HepG2 (cell line): ENCODE measurements around the gene FAM43B. TPM values are rescaled to one million over a fixed set of nuclear protein-coding genes. Genes with fewer than 3 reads are reported as not detected.
A peak's percentile ranks its signal among the peaks of the same experiment; 100 is the strongest.

ENCODE experiments used
- ATAC-seq: fragments of 200-7000 bp; cut with Tn5 transposase; 3 replicates; pipeline ENCODE4 v1.9.1; 2020; ENCODE audit warnings: mild to moderate bottlenecking, moderate library complexity
- BruUV-seq: library from RNA; stranded (reverse); fragments of 400-500 nt; replicated peaks from 2 replicates; lab custom pipeline; 2021; lab: Mats Ljungman, UMichigan
- CTCF ChIA-PET: fragments of 300-600 bp; formaldehyde crosslinking; extraction: SDS; loops from one replicate; lab custom pipeline; 2021; ENCODE audit warnings: low total read pairs, inconsistent platforms, low intra/inter-chr PET ratio; lab: Yijun Ruan, JAX
- POLR2A ChIA-PET: fragments of 350-600 bp; sonication (Branson Sonifier 250); formaldehyde crosslinking; loops from one replicate; lab custom pipeline; 2020; ENCODE audit warnings: antibody characterized with exemption, inconsistent platforms; lab: Yijun Ruan, JAX
- DNase-seq: peaks from one replicate; pipeline ENCODE4 v3.0.0-alpha.2; 2015; ENCODE audit warnings: low spot score
- FAIRE-seq: peaks from 3 replicates; lab custom pipeline; 2011; peaks lifted over from hg19 to GRCh38; lab: Jason Lieb, UNC
- H2AFZ ChIP-seq: one replicate; pipeline ENCODE4 v1.6.1; 2011; ENCODE audit warnings: low read length, inconsistent platforms
- H3K27ac ChIP-seq: fragments of 300-600 bp; 3 replicates; pipeline ENCODE4 v1.8.0; 2011; ENCODE audit warnings: mixed run types, mild to moderate bottlenecking, mixed read lengths, low read length, inconsistent platforms; ENCODE audit not compliant: insufficient read depth; ENCODE audit errors: extremely low read length
- H3K27me3 ChIP-seq, 2 experiments: fragments of 200-600 bp in 1 of 2; 2 replicates in 1 of 2; 3 replicates in 1 of 2; pipeline versions ENCODE4 v1.6.0 to v1.8.0; 2011; ENCODE audit warnings: low read length in 2 of 2, mild to moderate bottlenecking in 2 of 2, moderate library complexity in 2 of 2, inconsistent platforms in 1 of 2; ENCODE audit not compliant: insufficient read depth in 2 of 2, control insufficient read depth in 1 of 2
- H3K36me3 ChIP-seq, 2 experiments: fragments of 200-600 bp in 1 of 2; replicated peaks in 1 of 2; 2 replicates in 1 of 2; 3 replicates in 1 of 2; pipeline versions ENCODE4 v1.5.1 to v1.8.0; 2011; ENCODE audit warnings: low read length in 2 of 2, inconsistent platforms in 1 of 2; ENCODE audit not compliant: insufficient read depth in 2 of 2, control insufficient read depth in 1 of 2
- H3K4me1 ChIP-seq: 2 replicates; pipeline ENCODE4 v1.5.1; 2012; ENCODE audit warnings: low read length, inconsistent platforms; ENCODE audit not compliant: insufficient read depth
- H3K4me2 ChIP-seq: 2 replicates; pipeline ENCODE4 v1.6.0; 2011; ENCODE audit warnings: low read depth, low read length, inconsistent platforms
- H3K4me3 ChIP-seq, 3 experiments: fragments of 200-600 bp in 1 of 3; sonication (generic), shearing (Covaris generic) in 1 of 3; replicated peaks in 1 of 3; 2 replicates each; pipeline ENCODE4 v1.5.1; 2011 to 2016; ENCODE audit warnings: low read length in 3 of 3, inconsistent platforms in 2 of 3, low read depth in 2 of 3, mild to moderate bottlenecking in 2 of 3, control low read depth in 1 of 3, mixed read lengths in 1 of 3; ENCODE audit not compliant: insufficient read depth in 1 of 3
- H3K79me2 ChIP-seq: one replicate; pipeline ENCODE4 v1.6.1; 2011; ENCODE audit warnings: low read length, inconsistent platforms; ENCODE audit not compliant: insufficient read depth
- H3K9ac ChIP-seq: 2 replicates; pipeline ENCODE4 v1.6.0; 2011; ENCODE audit warnings: mild to moderate bottlenecking, low read depth, low read length, inconsistent platforms; ENCODE audit not compliant: insufficient read depth
- H3K9me3 ChIP-seq: 2 replicates; pipeline ENCODE4 v1.5.1; 2012; ENCODE audit warnings: mild to moderate bottlenecking, low read length
- H4K20me1 ChIP-seq: 2 replicates; pipeline ENCODE4 v1.6.0; 2011; ENCODE audit warnings: inconsistent platforms, mild to moderate bottlenecking, low read length, moderate library complexity; ENCODE audit not compliant: insufficient read depth
- ETS1 ChIP-seq: sonication (generic); formaldehyde crosslinking; IDR thresholded peaks from 2 replicates; pipeline ENCODE4 v1.4.0; 2020; ENCODE audit warnings: missing genetic modification reagents
- FOSL2 ChIP-seq: sonication (generic); formaldehyde crosslinking; IDR thresholded peaks from 2 replicates; pipeline ENCODE4 v1.4.0; 2020; ENCODE audit warnings: missing genetic modification reagents
- FOXA1 ChIP-seq, 2 experiments: fragments of 450-650 bp in 1 of 2; sonication (generic) in 1 of 2; formaldehyde crosslinking in 1 of 2; IDR thresholded peaks; 2 replicates each; pipeline versions ENCODE4 v1.4.0 to v1.6.1; 2016 to 2020; ENCODE audit warnings: missing genetic modification reagents in 1 of 2
- SIX1 ChIP-seq: sonication (generic); formaldehyde crosslinking; IDR thresholded peaks from 2 replicates; pipeline ENCODE4 v1.4.0; 2020; ENCODE audit warnings: missing genetic modification reagents, borderline replicate concordance
- SYNCRIP ChIP-seq: fragments of 200-400 bp; formaldehyde crosslinking; IDR thresholded peaks from 2 replicates; pipeline ENCODE4 v1.6.1; 2018; ENCODE audit warnings: mild to moderate bottlenecking, low read depth, low read length; ENCODE audit not compliant: insufficient read depth
- ZFP82 ChIP-seq: sonication (generic); formaldehyde crosslinking; IDR thresholded peaks from 2 replicates; pipeline ENCODE4 v1.5.1; 2020; ENCODE audit warnings: mild to moderate bottlenecking, missing genetic modification reagents, borderline replicate concordance
- ZNF614 ChIP-seq: IDR thresholded peaks from 2 replicates; pipeline ENCODE4 v1.6.1; 2018; ENCODE audit warnings: missing biosample characterization, missing genetic modification reagents, inconsistent platforms, borderline replicate concordance
- WGBS: methylation state at CpG from one replicate; pipeline ENCODE4 v1.1.6; 2017; ENCODE audit warnings: low lambda C conversion rate; 5-methylcytosine and 5-hydroxymethylcytosine counted together
- in situ Hi-C: cut with HindIII; loops from 2 replicates; pipeline ENCODE4 v1.10.0; 2017; ENCODE audit warnings: low pct_unique_long_range_greater_than_20kb; ENCODE audit not compliant: extremely low pct_ligation_motif_present
- intact Hi-C: fragments of 100-400 bp; cut with micrococcal nuclease; formaldehyde crosslinking; loops from one replicate; pipeline ENCODE4 v1.10.0; 2022; ENCODE audit not compliant: unreplicated experiment
- polyA plus RNA-seq, 8 experiments: library from polyadenylated mRNA; depleted of rRNA in 3 of 8; stranded (reverse) in 7 of 8; unstranded in 1 of 8; fragments of >200 nt; fragmentation: Illumina TruSeq in 4 of 8; extraction: Trizol in 4 of 8; gene quantifications; 2 replicates each; pipeline versions ENCODE4 v1.2.1 to v1.2.3, GENCODE V29; 2011 to 2016; ENCODE audit warnings: low read depth in 4 of 8, missing spikeins in 1 of 8, mixed read lengths in 1 of 8; ENCODE audit not compliant: insufficient read depth in 1 of 8
- total RNA-seq, 5 experiments: library from RNA; depleted of rRNA; stranded (reverse); fragments of >200 nt; fragmentation: Illumina TruSeq; extraction: Trizol; gene quantifications; 2 replicates each; pipeline ENCODE4 v1.2.3, GENCODE V29; 2016; ENCODE audit warnings: low read depth in 1 of 5

Gene FAM43B
- total and polyA plus RNA-seq, 2 of the 13 experiments (the other 11 are each of a cell fraction or from before 2014, with no cell fraction given): 0.63 to 3.7 TPM

- H3K4me2 ChIP-seq: no peak overlapping the region
- intact Hi-C loops: no loop called here
- DNase-seq: peak; percentile 25
Observed at GRCh38 chr1:20538760-20539551, 13.4 kb upstream of the FAM43B start.

More at GRCh38 chr1:20538760-20539551, 13.4 kb upstream of the FAM43B start:
- BruUV-seq: no TSS peak
- no peak overlapping the region for H3K9ac ChIP-seq
- H3K27me3 ChIP-seq: peaks cover 3 to 54% of the 10 kb centered on the region in 2 experiments; a peak in 4 of 5 replicates
- H3K4me1 ChIP-seq: peaks cover 17% of the 10 kb centered on the region
- H3K27ac ChIP-seq: no peak overlapping the region
- H3K36me3 ChIP-seq: no peaks in the 10 kb centered on the region
- ChIA-PET CTCF (interaction anchor here (0.6 kb wide), 1 partner anchor 12 kb away, joined by 3 read pairs; no protein-coding TSS in a partner anchor), POLR2A (interaction anchor here (1.2 to 1.4 kb wide), 3 partner anchors 12 to 95 kb away, joined by 4 read pairs; partner anchors contain the start of gene FAM43B)
- ATAC-seq (no peak), FAIRE-seq (no peak)
- in situ Hi-C loops: no loop called here
- no peak overlapping the region for H3K4me3 ChIP-seq
- TF ChIP-seq ZNF614: no peak
- TF ChIP-seq ETS1: no peak
- peak; percentile 81; the same call in 1 of the 2 replicates for TF ChIP-seq SIX1
- TF ChIP-seq FOSL2: peak; percentile 44
- TF ChIP-seq FOXA1 (IDR thresholded peaks at IDR 0.05): peak; percentile 57; the same call in 1 of the 2 replicates
- peak; percentile 36; the same call in 1 of the 2 replicates for TF ChIP-seq FOXA1 (CRISPR knock-in tag; IDR thresholded peaks at IDR 0.05)
- TF ChIP-seq SYNCRIP: no peak
- no peak for TF ChIP-seq ZFP82 (CRISPR knock-in tag)
- no peaks in the 10 kb centered on the region for H3K79me2 ChIP-seq
- 0% methylated on average over 3 of the region's 3 CpGs for WGBS
- H3K9me3 ChIP-seq: no peaks in the 10 kb centered on the region
- no peak overlapping the region for H2AFZ ChIP-seq
- H4K20me1 ChIP-seq: no peaks in the 10 kb centered on the region
